Lower leg skin (tissue), 4 donors: ENCODE results near the gene ZNF778. TPM values are rescaled to one million over a fixed set of nuclear protein-coding genes. Genes with fewer than 3 reads are reported as not detected.
"Not testable (repeated sequence)": the region's sequence is repeated elsewhere in the genome, so short reads cannot be mapped to it uniquely, and the experiment has no call there.

ENCODE experiments used
- DNase-seq, 2 donors: peaks; one replicate each; pipeline ENCODE4 v3.0.0-alpha.2; 2019; ENCODE audit warnings: low spot score in 2 of 2
- H3K4me3 ChIP-seq: fragments of 200-600 bp; sonication (generic); 2 replicates; pipeline ENCODE4 v1.5.1; 2017; ENCODE audit warnings: mild to moderate bottlenecking, low read depth; ENCODE audit not compliant: poor library complexity, severe bottlenecking
- POLR2A ChIP-seq, 2 donors: fragments of 450-650 bp; IDR thresholded peaks; one replicate each; pipeline ENCODE4 v1.6.1; 2016 to 2017; ENCODE audit warnings: antibody characterized with exemption in 2 of 2, mild to moderate bottlenecking in 1 of 2, moderate library complexity in 1 of 2
- WGBS, 2 donors: methylation state at CpG; one replicate each; pipeline ENCODE4 v1.1.5; 2018; 5-methylcytosine and 5-hydroxymethylcytosine counted together
- intact Hi-C: fragments of 100-400 bp; cut with DNase I; formaldehyde crosslinking; loops from one replicate; pipeline ENCODE4 v1.15.0; 2023; ENCODE audit warnings: low total_unique reads
- total RNA-seq, 4 donors: library from RNA; depleted of rRNA; stranded (reverse); fragments of >200 nt; gene quantifications; one replicate each; pipeline ENCODE4 v1.1.0, GENCODE V29; 2016
- TF ChIP-seq, protein P1 (sequence below), 3 donors: fragments of 450-650 bp; IDR thresholded peaks; one replicate each; pipeline ENCODE4 v1.5.1; 2016; ENCODE audit warnings: antibody characterized with exemption in 3 of 3, mild to moderate bottlenecking in 3 of 3, moderate library complexity in 2 of 3

ZNF778 gene
- total RNA-seq, 4 donors from 2014 or later: 10.9 to 34.8 (median 18.1) TPM

DNA sequence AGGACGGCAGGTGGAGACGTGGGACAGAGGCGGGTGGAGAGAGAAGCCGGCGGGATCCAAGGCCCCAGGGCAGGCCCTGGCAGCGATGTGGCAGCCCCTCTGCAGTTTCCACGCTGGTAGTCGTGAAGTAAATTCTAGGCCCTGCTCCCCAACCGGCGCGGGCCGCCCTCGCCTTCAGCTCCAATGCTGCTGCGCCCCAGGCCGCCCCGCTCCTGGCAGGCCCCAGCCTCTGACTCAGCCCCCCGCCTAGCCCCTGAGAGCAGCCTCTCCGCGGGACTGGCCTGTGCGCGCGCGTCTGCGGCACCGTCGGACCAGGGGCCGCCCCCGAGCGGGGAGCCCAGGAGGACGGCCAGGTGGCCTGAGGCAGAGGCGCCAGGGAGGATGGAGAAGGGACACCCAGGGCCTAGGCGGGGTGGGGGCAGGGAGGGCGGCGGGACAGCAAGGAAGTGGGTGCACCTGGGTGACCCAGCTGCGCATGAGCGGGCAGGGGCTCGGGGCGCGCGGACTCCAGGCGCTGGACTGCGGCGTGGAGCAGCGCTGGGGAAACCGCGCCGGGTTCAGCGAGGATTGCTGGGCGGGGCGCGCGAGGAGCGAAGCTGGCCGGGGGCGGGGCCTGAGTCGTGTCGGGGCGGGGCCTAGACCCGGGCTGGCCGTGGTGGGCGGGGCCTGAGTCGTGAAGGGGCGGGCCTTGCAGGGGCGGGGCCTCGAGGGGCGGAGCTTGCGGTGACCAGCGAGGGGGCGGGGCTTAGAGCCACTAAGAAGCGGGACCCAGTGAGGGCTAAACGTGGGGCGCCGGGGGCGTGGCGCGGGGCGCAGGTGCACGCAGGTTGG is 29.6 kb downstream of the ZNF778 start:
- intact Hi-C loops: no loop called here
- DNase-seq: peak; percentile 82 to 97
- WGBS, 2 donors: 2 to 4% methylated on average over 19 to 33 of the region's 78 CpGs

DNA sequence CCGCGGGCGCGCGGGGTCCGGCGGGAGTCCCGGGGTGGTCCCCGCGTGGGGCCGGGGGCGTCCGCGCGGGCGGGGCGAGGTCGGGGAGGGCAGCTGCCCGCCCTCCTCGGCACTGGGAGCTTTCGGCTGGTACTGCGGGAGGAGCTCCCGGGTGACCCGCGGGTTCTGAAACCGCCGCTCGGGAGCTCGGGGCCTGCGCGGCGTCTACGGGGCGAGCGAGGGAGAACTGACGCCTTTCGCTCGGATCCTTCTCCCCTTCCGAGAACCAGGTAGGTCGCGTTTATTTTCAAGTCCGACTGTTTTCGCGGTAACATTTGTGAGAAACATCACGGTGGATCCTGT is 30.2 kb downstream of the ZNF778 start:
- H3K4me3 ChIP-seq, intact Hi-C loops, DNase-seq: not testable (repeated sequence)
- 4 to 20% methylated on average over 1 to 29 of the region's 45 CpGs for WGBS, 2 donors

More for the DNA sequence above, 29.6 kb downstream of the ZNF778 start:
- no peak for TF ChIP-seq POLR2A (IDR thresholded peaks at IDR 0.05)
- TF ChIP-seq, protein P1, sequence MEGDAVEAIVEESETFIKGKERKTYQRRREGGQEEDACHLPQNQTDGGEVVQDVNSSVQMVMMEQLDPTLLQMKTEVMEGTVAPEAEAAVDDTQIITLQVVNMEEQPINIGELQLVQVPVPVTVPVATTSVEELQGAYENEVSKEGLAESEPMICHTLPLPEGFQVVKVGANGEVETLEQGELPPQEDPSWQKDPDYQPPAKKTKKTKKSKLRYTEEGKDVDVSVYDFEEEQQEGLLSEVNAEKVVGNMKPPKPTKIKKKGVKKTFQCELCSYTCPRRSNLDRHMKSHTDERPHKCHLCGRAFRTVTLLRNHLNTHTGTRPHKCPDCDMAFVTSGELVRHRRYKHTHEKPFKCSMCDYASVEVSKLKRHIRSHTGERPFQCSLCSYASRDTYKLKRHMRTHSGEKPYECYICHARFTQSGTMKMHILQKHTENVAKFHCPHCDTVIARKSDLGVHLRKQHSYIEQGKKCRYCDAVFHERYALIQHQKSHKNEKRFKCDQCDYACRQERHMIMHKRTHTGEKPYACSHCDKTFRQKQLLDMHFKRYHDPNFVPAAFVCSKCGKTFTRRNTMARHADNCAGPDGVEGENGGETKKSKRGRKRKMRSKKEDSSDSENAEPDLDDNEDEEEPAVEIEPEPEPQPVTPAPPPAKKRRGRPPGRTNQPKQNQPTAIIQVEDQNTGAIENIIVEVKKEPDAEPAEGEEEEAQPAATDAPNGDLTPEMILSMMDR (IDR thresholded peaks at IDR 0.05): no peak
- no peak overlapping the region for H3K4me3 ChIP-seq

DNA sequence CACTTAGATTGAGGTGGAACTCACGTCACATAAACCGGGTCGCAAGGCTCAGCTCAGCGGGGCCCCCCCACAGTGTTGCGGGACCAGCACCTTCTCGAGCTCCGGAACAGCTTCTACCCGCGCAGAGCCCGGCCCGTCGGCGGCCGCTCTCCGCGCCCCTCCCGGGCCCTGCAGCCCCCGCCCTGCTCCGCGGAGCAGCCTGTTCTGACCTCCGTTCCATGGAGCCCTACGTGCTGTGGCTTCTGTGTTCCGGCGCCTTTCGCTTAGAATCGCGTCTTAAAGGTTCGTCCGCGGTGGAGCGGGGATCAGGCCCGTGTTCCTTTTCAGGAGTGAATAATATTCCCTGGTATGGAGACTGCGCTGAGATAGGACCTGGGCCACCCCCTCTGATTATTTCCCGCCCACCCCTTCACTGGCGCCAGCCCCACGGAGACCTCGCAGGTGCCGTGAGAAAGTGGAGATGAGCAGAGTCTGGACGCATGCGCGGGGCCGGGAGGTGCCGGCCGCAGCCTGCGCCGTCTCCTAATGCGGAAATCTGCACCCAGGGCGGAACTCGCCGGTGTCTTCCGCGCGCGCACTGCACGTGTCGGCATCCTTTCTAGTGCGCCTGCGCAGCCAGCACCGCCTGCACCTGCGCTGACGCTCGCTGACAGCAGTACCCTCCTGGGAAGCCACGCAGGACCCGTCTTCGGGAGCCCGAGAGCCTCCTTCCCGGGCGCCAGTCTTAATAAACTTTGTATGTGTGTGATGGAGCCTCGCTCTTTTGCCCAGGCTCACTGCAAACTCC is 30.9 kb downstream of the ZNF778 start:
- TF ChIP-seq, protein P1 (IDR thresholded peaks at IDR 0.05): no peak
- TF ChIP-seq POLR2A (IDR thresholded peaks at IDR 0.05): no peak
- H3K4me3 ChIP-seq: no peak overlapping the region
- WGBS, 2 donors: 64 to 73% methylated on average over 41 to 69 of the region's 69 CpGs
- no peak for DNase-seq
- intact Hi-C loops: no loop called here

DNA sequence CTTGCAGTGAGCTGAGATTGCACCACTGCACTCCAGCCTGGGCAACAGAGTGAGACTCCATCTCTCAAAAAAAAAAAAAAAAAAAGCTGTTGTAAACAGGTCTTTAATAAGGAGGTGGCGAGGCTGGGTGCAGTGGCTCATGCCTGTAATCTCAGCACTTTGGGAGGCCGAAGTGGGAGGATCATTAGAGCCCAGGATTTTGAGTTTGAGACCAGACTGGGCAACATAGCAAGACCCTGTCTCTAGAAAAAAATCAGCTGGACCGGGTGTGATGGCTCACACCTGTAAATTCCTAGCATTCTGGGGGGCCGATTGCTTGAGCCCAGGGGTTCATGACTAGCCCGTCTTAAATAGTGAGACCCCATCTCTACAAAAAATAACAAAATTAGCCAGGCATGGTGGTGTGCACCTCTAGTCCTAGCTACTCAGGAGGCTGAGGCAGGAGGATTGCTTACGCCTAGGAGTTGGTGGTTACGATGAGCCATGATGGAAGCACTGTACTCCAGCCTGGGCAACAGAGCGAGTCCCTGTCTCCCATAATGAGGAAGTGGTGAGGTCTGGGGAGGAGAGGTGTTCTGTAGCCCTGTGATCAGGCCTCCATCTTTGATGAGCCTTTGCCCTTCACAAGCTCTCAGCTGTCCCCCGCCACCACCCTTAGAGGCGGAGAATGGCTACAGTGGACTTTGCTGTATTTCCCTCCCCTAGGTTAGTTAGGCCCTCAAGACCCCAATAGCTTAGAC is 36.2 kb downstream of the ZNF778 start:
- TF ChIP-seq, protein P1 (IDR thresholded peaks at IDR 0.05): no peak
- no peak for TF ChIP-seq POLR2A (IDR thresholded peaks at IDR 0.05)
- WGBS, 2 donors: 93 to 94% methylated on average over 10 of the region's 10 CpGs
- no peak overlapping the region for H3K4me3 ChIP-seq
- intact Hi-C loops: no loop called here
- no peak for DNase-seq

DNA sequence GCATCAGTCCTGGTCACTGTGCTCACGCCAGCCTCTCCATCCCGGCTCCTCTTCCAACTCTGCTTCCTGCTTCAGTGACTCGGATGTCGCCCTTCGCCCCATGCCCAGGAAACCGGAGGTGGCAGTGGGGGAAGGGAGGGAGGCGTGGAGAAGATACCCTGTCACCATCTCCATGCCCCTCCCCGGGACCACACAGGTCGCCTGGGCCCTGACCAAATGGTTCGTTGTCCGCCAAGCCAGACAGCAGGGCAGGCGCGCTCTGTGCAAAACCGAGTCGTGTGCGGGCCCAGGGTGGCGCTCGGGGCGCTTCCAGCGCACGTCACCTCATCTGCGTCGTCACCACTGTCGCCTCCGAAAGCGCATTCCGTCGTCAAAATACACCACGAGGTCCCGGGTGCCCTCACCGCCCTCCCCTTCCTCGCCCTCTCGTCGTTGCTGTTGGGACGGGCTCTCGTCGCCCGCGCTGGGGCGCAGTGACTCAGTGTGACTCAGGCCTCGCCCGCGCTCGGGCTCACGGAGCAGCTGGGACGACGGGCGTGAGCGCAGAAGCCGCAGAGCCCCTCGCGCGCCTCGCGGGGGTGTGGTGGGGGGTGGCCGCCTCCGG is 39.2 kb downstream of the ZNF778 start:
- no peak overlapping the region for H3K4me3 ChIP-seq
- no peak for TF ChIP-seq POLR2A (IDR thresholded peaks at IDR 0.05)
- WGBS, 2 donors: 10 to 21% methylated on average over 14 to 49 of the region's 57 CpGs
- peak in 1 of 2 donors; percentile 91 for DNase-seq
- intact Hi-C loops: no loop called here

DNA sequence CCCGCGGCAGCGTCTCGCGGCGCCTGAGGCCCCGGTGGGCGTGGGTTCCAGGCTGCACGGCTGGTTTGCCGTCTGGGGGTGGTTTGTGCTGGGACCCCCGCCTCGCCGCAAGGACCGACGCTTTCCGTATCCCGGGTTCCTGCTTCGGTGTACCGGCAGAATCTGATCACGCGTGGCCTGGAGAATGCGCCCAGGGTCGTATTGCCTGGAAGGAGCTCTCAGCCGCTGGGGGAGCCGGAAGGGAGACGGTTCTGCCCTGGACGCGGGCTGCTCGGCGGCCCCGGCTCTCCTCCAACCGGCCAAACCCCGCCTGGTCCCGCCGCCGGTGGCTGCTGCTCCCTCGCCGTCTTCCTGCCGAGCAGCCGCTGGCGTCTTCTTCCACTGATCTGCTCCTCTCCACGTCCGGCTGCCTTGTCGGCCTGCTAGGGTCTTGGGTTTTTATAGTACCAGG is 39.8 kb downstream of the ZNF778 start:
- intact Hi-C loops: no loop called here
- H3K4me3 ChIP-seq: no peak overlapping the region
- WGBS, 2 donors: 1% methylated on average over 29 to 42 of the region's 44 CpGs
- TF ChIP-seq, protein P1 (IDR thresholded peaks at IDR 0.05): no peak
- TF ChIP-seq POLR2A (IDR thresholded peaks at IDR 0.05): no peak
- DNase-seq: no peak
